Pancreas (tissue), 10 donors: ENCODE results near the gene LTO1. TPM values are rescaled to one million over a fixed set of nuclear protein-coding genes. Genes with fewer than 3 reads are reported as not detected.
A peak's percentile ranks its signal among the peaks of the same experiment; 100 is the strongest.
"Not testable (repeated sequence)": the region's sequence is repeated elsewhere in the genome, so short reads cannot be mapped to it uniquely, and the experiment has no call there.

Experiments used
- ATAC-seq, 4 donors: fragments of 200-7000 bp; cut with Tn5 transposase; one replicate each; pipeline versions ENCODE4 v1.8.0 to v1.9.1; 2020; ENCODE audit warnings: mild to moderate bottlenecking in 4 of 4, moderate library complexity in 4 of 4
- DNase-seq, 6 donors: peaks; one replicate each; pipeline ENCODE4 v3.0.0-alpha.2; 2020
- FAIRE-seq: peaks from 2 replicates; lab custom pipeline; 2012; peaks lifted over from hg19 to GRCh38; lab: Jason Lieb, UNC
- H3K27ac ChIP-seq, 4 donors: fragments of 200-600 bp; sonication (generic); 1 replicate in 3 of 4; 2 replicates in 1 of 4; pipeline versions ENCODE4 v1.5.0 to v1.8.0; 2020
- H3K27me3 ChIP-seq, 4 donors: fragments of 200-600 bp; one replicate each; pipeline ENCODE4 v1.8.0; 2021
- H3K36me3 ChIP-seq, 3 donors: fragments of 200-600 bp; sonication (generic) in 1 of 3; one replicate each; pipeline versions ENCODE4 v1.5.0 to v1.8.0; 2020 to 2021
- H3K4me1 ChIP-seq, 3 donors: fragments of 200-600 bp; one replicate each; pipeline ENCODE4 v1.8.0; 2021
- H3K4me3 ChIP-seq, 4 donors: fragments of 200-600 bp; sonication (generic) in 2 of 4; one replicate each; pipeline versions ENCODE4 v1.5.0 to v1.8.0; 2020 to 2021
- H3K9me3 ChIP-seq, 4 donors: fragments of 200-600 bp; one replicate each; pipeline ENCODE4 v1.8.0; 2021
- CTCF ChIP-seq, 4 donors: fragments of 200-600 bp; sonication (generic) in 3 of 4; IDR thresholded peaks; one replicate each; pipeline versions ENCODE4 v1.5.0 to v1.8.0; 2021; ENCODE audit warnings: antibody characterized with exemption in 4 of 4
- WGBS, 2 donors: extraction: QIAGEN DNeasy Blood & Tissue Kit; methylation state at CpG; one replicate each; pipeline ENCODE4 v1.1.7; 2013; 5-methylcytosine and 5-hydroxymethylcytosine counted together
- intact Hi-C, 3 donors: fragments of 100-400 bp; cut with DNase I; formaldehyde crosslinking; loops; one replicate each; pipeline versions ENCODE4 v1.11.1 to v1.14.2; 2022
- polyA plus RNA-seq, 2 donors: library from polyadenylated mRNA; stranded (reverse); fragments of 200-250 nt; gene quantifications; one replicate each; pipeline ENCODE4 v1.2.3, GENCODE V29; 2013
- total RNA-seq, 6 donors: library from RNA; stranded (reverse); fragmentation: NEBNext Ultra II Directional in 4 of 6; extraction: Animal tissue kit (Norgen Biotek cat#: 25700) in 4 of 6; gene quantifications; one replicate each; pipeline versions ENCODE4 v1.2.1 to v1.2.4, GENCODE V29; 2021 to 2023
- donor health status: healthy with polysubstance abuse.
- donor health status: DM: no; HTN: no; CAD: no; lungs with moderate emphysema.
- donor health status: DM: no; HTN: no; CAD: no.
- donor health status: control.
- donor health status: control.
- donor health status: Bipolar disorder and iron deficiency.
- donor health status: DM: yes; HTN: yes; CAD: no.
- donor health status: DM: no; HTN: no; CAD: no.
- donor health status: DM: no; HTN: no; CAD: no.
- donor health status: DM: yes; HTN: yes; CAD: no.

The LTO1 gene
- total and polyA plus RNA-seq, 8 donors: 7.7 to 27.8 (median 12.2) TPM

GRCh38 chr11:69692422-69692821 lies 17.3 kb upstream of the LTO1 start:
- no peak for TF ChIP-seq CTCF (IDR thresholded peaks at IDR 0.05)
- no peak for DNase-seq
- FAIRE-seq: no peak
- H3K4me1 ChIP-seq: peaks cover 0 to 2% (median 0%) of the 10 kb centered on the region in 3 donors
- no peaks in the 10 kb centered on the region for H3K9me3 ChIP-seq
- no peaks in the 10 kb centered on the region for H3K36me3 ChIP-seq
- ATAC-seq: no peak
- no peaks in the 10 kb centered on the region for H3K27me3 ChIP-seq
- intact Hi-C loops: loop anchor here in 2 of 3 donors (5.0 kb wide), 2 partner anchors 195 to 200 kb away; no protein-coding TSS in a partner anchor
- no peak overlapping the region for H3K27ac ChIP-seq
- no peak overlapping the region for H3K4me3 ChIP-seq

- DNase-seq: no peak
- Histone ChIP-seq H3K9me3 (no peaks in the 10 kb centered on the region), H3K27me3 (no peaks in the 10 kb centered on the region), H3K4me3 (no peak overlapping the region), H3K36me3 (no peaks in the 10 kb centered on the region), H3K27ac (no peak overlapping the region), H3K4me1 (peaks cover 0 to 2% (median 0%) of the 10 kb centered on the region in 3 donors)
- 72 to 86% methylated on average over 2 of the region's 2 CpGs for WGBS, 2 donors
- intact Hi-C loops: loop anchor here in 2 of 3 donors (5.0 kb wide), 2 partner anchors 196 to 201 kb away; no protein-coding TSS in a partner anchor
- FAIRE-seq: no peak
- TF ChIP-seq CTCF (IDR thresholded peaks at IDR 0.05): no peak
- ATAC-seq: no peak
Measured at GRCh38 chr11:69691463-69691862, 16.3 kb upstream of the LTO1 start.

GRCh38 chr11:69689484-69690319 lies 14.5 kb upstream of the LTO1 start:
- TF ChIP-seq CTCF (IDR thresholded peaks at IDR 0.05): no peak
- intact Hi-C loops: loop anchor here in 2 of 3 donors (5.0 to 10.0 kb wide), 3 partner anchors 198 to 505 kb away; no protein-coding TSS in a partner anchor
- 59 to 69% methylated on average over 5 of the region's 5 CpGs for WGBS, 2 donors
- DNase-seq (no peak), FAIRE-seq (no peak), ATAC-seq (no peak)
- Histone ChIP-seq H3K4me3 (no peak overlapping the region), H3K27ac (no peak overlapping the region), H3K36me3 (no peaks in the 10 kb centered on the region), H3K27me3 (no peaks in the 10 kb centered on the region), H3K9me3 (no peaks in the 10 kb centered on the region), H3K4me1 (peaks cover 0 to 2% (median 0%) of the 10 kb centered on the region in 3 donors)

- H3K4me3 ChIP-seq, FAIRE-seq, H3K9me3 ChIP-seq, H3K4me1 ChIP-seq, H3K27ac ChIP-seq, H3K36me3 ChIP-seq, H3K27me3 ChIP-seq: not testable (repeated sequence)
- ATAC-seq: peak; percentile 41 to 74 (median 56)
- peak in 1 of 6 donors; percentile 59 for DNase-seq
- WGBS, 2 donors: 52 to 55% methylated on average over 5 of the region's 5 CpGs
- intact Hi-C loops: loop anchor here in 1 of 3 donors (10.0 kb wide), 1 partner anchor 507 kb away; no protein-coding TSS in a partner anchor
Measured at GRCh38 chr11:69687969-69688771, 13.0 kb upstream of the LTO1 start.

GRCh38 chr11:69686856-69687255 lies 11.7 kb upstream of the LTO1 start:
- Histone ChIP-seq H3K36me3 (no peaks in the 10 kb centered on the region), H3K9me3 (no peaks in the 10 kb centered on the region), H3K4me1 (peaks cover 0 to 2% (median 0%) of the 10 kb centered on the region in 3 donors), H3K27ac (no peak overlapping the region), H3K4me3 (no peak overlapping the region), H3K27me3 (no peaks in the 10 kb centered on the region)
- ATAC-seq: no peak
- intact Hi-C loops: loop anchor here in 1 of 3 donors (10.0 kb wide), 1 partner anchor 508 kb away; no protein-coding TSS in a partner anchor
- DNase-seq: no peak
- no peak for FAIRE-seq
- TF ChIP-seq CTCF (IDR thresholded peaks at IDR 0.05): no peak
- WGBS, 2 donors: 77 to 85% methylated on average over 8 of the region's 8 CpGs
